ENCODE results near the gene NFAT5. TPM values are rescaled to one million over a fixed set of nuclear protein-coding genes. Genes with fewer than 3 reads are reported as not detected.

The NFAT5 gene
- total and polyA plus RNA-seq, 9 of the 15 experiments (the other 6 are each of a cell fraction or from before 2014, with no cell fraction given): 0.78 to 20.5 (median 12.4) TPM

DNA sequence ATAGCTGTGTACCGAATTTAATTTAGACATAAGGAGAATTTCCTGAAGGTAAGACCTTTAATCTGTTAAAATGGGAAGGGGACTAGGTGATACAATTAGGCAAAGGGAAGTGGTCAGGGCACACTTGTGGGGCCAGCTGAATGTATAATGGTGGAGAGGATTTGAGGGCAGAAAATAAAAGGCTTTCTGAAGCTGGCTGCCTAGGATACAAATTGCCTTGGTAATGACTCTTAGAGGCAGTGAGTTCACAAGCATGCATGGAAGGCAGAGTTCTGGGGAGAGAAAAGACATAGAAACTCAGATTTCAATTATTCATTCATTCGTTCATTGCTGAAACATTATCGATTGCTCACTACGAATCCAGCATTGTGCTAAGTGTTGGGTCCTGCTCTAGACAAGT lies 12.4 kb upstream of the NFAT5 start:
- WGBS (ENCODE audit: insufficient coverage, low coverage, missing lambda C conversion rate): 64% methylated on average over 4 of the region's 4 CpGs
- Histone ChIP-seq H3K27me3 (ENCODE audit: control insufficient read depth in 2 of 2, insufficient read depth in 2 of 2, low read length in 2 of 2) (no peaks in the 10 kb centered on the region), H3K27ac (ENCODE audit: extremely low read depth, low read depth, low read length) (no peak overlapping the region), H3K36me3 (ENCODE audit: control insufficient read depth, insufficient read depth, low read length) (no peaks in the 10 kb centered on the region), H2AFZ (ENCODE audit: low read depth, low read length) (no peak overlapping the region), H3K9ac (ENCODE audit: insufficient read depth in 1 of 2, low read depth in 2 of 2, low read length in 2 of 2) (no peak overlapping the region), H3K4me2 (ENCODE audit: insufficient read depth, low read length) (no peak overlapping the region), H3K79me2 (ENCODE audit: control insufficient read depth, insufficient read depth, low read length) (no peaks in the 10 kb centered on the region), H3K9me3 (replicated peaks; ENCODE audit: control insufficient read depth, insufficient read depth, low read depth, low read length) (no peaks in the 10 kb centered on the region; the same call in 1 of the 2 replicates), H3K9me1 (ENCODE audit: control insufficient read depth, insufficient read depth, low read length) (no peaks in the 10 kb centered on the region), H3K4me3 (no peak overlapping the region), H4K20me1 (replicated peaks; ENCODE audit: control insufficient read depth, insufficient read depth, low read length) (no peaks in the 10 kb centered on the region), H3K4me1 (replicated peaks in 1 of 2; ENCODE audit: control insufficient read depth in 2 of 2, insufficient read depth in 2 of 2, low read length in 2 of 2) (no peaks in the 10 kb centered on the region; a peak in 1 of 5 replicates)
- TF ChIP-seq HNRNPH1 (optimal IDR thresholded peaks at IDR 0.05; ENCODE audit: low read depth, low read length): no peak
- no peak for TF ChIP-seq BRD4 (IDR thresholded peaks at IDR 0.05)
- TF ChIP-seq HMGN3 (IDR thresholded peaks at IDR 0.05; ENCODE audit: borderline replicate concordance, extremely low read depth, insufficient read length, low read depth, low read length): no peak
- no peak for TF ChIP-seq CBX3 (IDR thresholded peaks at IDR 0.05; ENCODE audit: borderline replicate concordance in 1 of 2, low read length in 2 of 2)
- no peak for TF ChIP-seq ZNF354B (CRISPR knock-in tag; IDR thresholded peaks at IDR 0.05)
- TF ChIP-seq ZHX1 (conservative IDR thresholded peaks at IDR 0.05; ENCODE audit: low read length): no peak
- TF ChIP-seq POLR2AphosphoS2 (IDR thresholded peaks at IDR 0.05; ENCODE audit: low read length): no peak
- peak; percentile 40 for TF ChIP-seq RFX1 (IDR thresholded peaks at IDR 0.05)
- TF ChIP-seq, protein P1, sequence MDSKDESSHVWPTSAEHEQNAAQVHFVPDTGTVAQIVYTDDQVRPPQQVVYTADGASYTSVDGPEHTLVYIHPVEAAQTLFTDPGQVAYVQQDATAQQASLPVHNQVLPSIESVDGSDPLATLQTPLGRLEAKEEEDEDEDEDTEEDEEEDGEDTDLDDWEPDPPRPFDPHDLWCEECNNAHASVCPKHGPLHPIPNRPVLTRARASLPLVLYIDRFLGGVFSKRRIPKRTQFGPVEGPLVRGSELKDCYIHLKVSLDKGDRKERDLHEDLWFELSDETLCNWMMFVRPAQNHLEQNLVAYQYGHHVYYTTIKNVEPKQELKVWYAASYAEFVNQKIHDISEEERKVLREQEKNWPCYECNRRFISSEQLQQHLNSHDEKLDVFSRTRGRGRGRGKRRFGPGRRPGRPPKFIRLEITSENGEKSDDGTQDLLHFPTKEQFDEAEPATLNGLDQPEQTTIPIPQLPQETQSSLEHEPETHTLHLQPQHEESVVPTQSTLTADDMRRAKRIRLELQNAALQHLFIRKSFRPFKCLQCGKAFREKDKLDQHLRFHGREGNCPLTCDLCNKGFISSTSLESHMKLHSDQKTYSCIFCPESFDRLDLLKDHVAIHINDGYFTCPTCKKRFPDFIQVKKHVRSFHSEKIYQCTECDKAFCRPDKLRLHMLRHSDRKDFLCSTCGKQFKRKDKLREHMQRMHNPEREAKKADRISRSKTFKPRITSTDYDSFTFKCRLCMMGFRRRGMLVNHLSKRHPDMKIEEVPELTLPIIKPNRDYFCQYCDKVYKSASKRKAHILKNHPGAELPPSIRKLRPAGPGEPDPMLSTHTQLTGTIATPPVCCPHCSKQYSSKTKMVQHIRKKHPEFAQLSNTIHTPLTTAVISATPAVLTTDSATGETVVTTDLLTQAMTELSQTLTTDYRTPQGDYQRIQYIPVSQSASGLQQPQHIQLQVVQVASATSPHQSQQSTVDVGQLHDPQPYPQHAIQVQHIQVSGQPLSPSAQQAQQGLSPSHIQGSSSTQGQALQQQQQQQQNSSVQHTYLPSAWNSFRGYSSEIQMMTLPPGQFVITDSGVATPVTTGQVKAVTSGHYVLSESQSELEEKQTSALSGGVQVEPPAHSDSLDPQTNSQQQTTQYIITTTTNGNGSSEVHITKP (IDR thresholded peaks at IDR 0.05; ENCODE audit: partially characterized antibody): no peak
- TF ChIP-seq MYNN (IDR thresholded peaks at IDR 0.05): peak; percentile 80; the same call in 1 of the 2 replicates
- no peak for TF ChIP-seq MYNN (CRISPR knock-in tag; IDR thresholded peaks at IDR 0.05)
- no peak for TF ChIP-seq SPI1 (IDR thresholded peaks at IDR 0.05; ENCODE audit: borderline replicate concordance, low read depth, low read length)
- TF ChIP-seq MYC (IDR thresholded peaks at IDR 0.05; ENCODE audit: low read depth, low read length): no peak
- TF ChIP-seq MYC (CRISPR knock-in tag; IDR thresholded peaks at IDR 0.05; ENCODE audit: borderline replicate concordance, low read depth): no peak
- no peak for FAIRE-seq
- ChIA-PET POLR2A (interaction anchor here (1.2 kb wide), 2 partner anchors 13 to 24 kb away, joined by 3 read pairs; no protein-coding TSS in a partner anchor), CTCF (ENCODE audit: low intra/inter-chr PET ratio) (no interaction called here)
- BruUV-seq (replicated peaks): no TSS peak
- intact Hi-C loops (cut with micrococcal nuclease): no loop called here
- in situ Hi-C loops (cut with MboI): no loop called here
- no peak for DNase-seq (ENCODE audit: extremely low read depth in 1 of 4, low spot score in 3 of 4)
- no peak for ATAC-seq

All from K562 (cell line).